Kidney glomerular epithelial cell (primary cell): Measurements from ENCODE around the gene SLC33A1.
"Not testable (repeated sequence)": the region's sequence is repeated elsewhere in the genome, so short reads cannot be mapped to it uniquely, and the experiment has no call there.

ENCODE experiments used
- DNase-seq: peaks from one replicate; lab custom pipeline; 2025; lab: John Stamatoyannopoulos, UW

Gene SLC33A1

DNA sequence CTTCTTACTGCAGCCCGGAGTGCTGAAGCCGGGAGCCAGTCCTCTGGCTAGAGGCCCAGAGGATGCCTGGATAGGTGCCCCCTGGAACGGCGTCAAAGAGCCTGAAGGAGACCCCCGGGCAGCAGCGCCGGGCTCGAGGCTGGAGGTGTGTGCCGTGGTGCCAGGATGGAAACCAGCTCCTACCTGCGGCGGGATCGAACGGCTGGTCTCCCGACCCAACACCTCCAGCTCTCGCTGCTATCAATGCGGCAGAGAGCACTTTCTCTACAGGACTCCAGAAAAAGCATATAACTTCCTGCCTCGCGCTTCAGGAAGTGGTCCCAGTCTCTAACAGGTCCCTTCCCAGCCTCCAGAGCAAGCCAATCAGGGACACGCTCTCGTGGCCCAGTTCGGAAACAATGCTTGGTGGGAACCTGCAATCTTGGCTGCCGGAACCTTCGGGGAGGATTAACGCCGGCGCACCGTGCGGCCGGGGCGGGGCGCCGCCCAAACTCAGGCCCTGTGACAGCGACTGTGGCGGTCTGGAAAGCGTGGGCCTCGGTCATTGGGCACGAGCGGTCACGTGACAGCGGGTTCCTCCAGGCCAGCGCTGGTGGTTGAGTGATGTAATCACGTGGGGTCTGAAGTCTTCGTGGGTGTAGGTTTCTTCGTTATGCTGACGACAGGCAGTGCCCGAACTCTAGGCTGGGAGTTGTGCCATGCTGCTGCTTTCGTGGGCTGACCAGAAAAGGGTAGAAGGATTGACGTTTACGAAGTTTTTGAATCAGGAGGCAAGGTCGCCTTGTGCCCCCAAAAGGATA is at the start of gene SLC33A1:
TSS of gene SLC33A1 (minus strand) at position 287 of the 800 bp plus-strand sequence. CDS start 430 bp downstream, outside the sequence.
- DNase-seq = peak; percentile 98

GRCh38 chr3:155895379-155895900 is 41.2 kb upstream of the SLC33A1 start:
- no peak for DNase-seq

DNA sequence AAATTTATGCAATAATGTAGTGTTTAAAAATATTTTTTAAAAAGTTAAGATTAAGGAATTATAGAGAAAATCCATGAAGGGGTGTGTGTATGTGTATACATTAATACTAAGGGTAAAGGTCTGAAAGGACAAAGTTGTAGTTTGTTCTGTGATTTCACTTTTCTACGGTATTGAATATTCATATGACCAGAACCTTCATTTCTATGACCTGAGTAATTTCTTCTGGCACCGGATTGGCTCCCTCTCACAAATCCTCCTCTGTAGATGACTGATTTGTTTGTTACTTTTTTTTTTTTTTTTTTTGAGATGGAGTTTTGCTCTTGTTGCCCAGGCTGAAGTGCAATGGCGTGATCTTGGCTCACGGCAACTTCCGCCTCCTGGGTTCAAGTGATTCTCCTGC is 37.1 kb upstream of the SLC33A1 start:
- no peak for DNase-seq

- no peak for DNase-seq
These were observed 36.5 kb upstream of the SLC33A1 start for GRCh38 chr3:155890671-155891190.

DNA sequence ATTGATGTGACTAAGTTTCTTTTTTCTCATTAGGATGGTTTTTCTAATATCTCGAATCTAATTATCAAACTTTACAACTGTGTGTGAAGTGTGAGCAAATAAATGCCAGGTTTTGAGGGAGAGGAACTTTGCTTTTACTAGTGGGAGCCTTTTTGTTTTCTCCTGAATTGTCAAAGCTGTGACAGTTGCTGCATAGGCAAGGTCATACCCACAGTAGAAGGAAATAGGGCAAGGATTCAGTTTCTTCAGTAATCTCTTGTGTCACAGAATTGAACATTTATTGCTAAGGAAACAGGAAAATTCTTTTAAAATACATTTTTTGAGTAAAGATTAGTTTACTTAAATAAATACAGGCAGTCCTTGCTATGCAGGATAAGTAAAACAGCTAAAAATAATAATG is 35.7 kb upstream of the SLC33A1 start:
- DNase-seq = no peak

- no peak for DNase-seq
These were observed 35.0 kb upstream of the SLC33A1 start for GRCh38 chr3:155889212-155889611.

GRCh38 chr3:155886915-155887314 is 32.7 kb upstream of the SLC33A1 start:
- DNase-seq = no peak

GRCh38 chr3:155886348-155886747 is 32.1 kb upstream of the SLC33A1 start:
- not testable (repeated sequence) for DNase-seq

- no peak for DNase-seq
These were observed 31.1 kb upstream of the SLC33A1 start for GRCh38 chr3:155885292-155885691.

GRCh38 chr3:155884292-155884691 is 30.1 kb upstream of the SLC33A1 start:
- no peak for DNase-seq

DNA sequence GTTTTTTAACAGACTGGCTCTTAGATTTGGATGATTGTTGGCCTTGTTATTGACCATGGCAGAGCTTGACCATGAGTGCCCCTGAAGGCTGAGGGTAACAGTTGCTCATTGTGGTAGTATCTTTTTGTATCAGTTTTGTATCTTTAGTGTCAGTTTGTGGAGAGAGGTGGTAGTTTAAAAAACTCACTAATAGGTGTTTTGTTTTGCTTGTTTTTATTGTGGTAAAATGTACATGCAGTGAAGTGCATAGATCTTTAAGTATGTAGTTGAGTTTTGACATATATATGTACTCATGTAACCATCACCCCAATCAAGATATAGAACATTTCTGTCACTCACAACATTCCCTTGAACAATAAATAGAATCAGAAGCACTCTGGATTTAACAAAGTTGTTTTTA is 26.1 kb upstream of the SLC33A1 start:
- DNase-seq = no peak

DNA sequence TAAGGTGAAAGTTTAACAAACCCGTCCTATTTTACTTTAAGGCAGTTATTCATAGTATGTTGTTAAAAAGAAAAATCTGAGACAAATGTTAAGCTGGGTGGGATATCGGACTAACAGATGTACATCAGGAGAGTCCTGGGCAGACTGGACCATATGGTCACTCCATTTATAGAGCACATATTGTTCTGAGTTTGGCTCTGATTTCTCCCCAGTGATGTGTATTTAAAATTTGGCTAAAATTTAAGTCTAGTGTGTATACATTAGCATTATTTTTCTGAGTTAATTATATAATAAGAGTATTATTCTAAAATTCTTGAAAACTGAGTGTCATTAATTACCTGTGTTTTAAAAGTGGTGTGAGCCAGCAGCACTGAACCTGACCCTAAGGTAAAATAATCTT is 22.3 kb upstream of the SLC33A1 start:
- no peak for DNase-seq

DNA sequence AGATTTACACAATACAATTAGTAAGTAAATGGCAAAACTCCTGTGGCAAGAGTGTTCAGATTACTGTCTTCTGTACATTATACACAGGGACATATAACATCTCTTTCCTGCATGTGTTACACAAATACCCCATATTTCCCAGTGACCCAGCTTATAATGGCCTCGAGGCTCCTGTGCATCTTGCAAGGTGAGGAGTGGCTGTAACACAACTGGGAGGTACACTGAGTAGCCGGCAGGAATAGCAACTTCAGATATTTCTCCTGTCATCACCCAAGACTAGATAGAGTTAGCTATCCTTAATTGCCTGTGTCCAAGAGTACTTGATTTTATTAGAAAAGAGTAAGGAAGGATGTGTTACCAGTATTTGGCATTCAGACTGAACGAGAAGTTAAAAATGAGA is 21.8 kb upstream of the SLC33A1 start:
- DNase-seq = no peak

DNA sequence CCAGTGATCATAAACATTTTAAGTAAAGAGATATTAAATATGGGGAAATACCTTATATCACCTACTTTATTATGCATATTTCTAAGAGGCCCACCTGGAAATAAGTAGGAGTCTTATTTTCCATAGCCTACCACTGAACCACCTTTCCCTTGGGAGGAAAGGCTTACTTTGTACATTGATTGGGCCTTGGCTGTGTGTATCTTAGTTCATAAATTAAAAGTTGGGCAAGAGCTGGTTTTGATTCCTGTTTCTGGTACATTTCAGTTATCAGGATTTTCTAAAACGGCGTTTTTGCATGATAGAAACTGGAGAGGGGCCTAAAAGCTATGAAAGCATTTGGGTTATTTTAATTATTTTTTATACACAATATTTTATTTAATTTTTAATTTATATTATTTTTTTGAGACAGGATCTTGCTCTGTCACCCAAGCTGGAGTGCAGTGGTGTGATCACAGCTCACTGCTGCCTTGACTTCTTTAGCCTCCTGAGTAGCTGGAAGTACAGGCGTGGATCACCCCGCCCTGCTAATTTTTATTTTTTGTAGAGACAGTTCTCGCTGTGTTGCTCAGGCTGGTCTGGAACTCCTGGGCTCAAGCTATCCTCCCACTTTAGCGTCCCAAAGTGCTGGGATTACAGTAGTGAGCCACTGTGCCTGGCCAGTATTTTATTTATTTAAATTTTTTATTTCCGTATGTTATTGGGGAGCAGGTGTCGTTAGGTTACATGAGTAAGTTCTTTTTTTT is 18.8 kb upstream of the SLC33A1 start:
- DNase-seq = no peak

DNA sequence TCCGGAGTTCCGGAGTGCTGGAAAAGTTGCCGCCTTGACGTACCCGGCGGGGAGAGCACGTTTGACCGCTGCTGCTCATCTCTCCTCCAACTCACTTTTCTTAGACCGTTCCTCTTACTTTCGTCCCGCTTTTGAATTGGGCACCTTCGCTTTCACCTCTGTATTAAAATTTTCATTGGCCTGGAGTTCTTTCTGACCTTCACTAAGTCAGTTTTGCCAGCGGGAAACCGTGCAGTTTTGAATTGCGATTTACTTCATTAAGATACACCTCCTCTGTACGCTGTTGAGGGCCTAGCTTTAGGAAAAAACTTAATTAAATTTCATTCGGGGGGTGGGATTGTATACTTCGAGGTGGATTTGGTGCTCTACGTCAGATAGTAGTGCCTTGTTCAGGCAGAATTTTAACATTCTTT is 17.5 kb upstream of the SLC33A1 start:
- peak; percentile 45 for DNase-seq

DNA sequence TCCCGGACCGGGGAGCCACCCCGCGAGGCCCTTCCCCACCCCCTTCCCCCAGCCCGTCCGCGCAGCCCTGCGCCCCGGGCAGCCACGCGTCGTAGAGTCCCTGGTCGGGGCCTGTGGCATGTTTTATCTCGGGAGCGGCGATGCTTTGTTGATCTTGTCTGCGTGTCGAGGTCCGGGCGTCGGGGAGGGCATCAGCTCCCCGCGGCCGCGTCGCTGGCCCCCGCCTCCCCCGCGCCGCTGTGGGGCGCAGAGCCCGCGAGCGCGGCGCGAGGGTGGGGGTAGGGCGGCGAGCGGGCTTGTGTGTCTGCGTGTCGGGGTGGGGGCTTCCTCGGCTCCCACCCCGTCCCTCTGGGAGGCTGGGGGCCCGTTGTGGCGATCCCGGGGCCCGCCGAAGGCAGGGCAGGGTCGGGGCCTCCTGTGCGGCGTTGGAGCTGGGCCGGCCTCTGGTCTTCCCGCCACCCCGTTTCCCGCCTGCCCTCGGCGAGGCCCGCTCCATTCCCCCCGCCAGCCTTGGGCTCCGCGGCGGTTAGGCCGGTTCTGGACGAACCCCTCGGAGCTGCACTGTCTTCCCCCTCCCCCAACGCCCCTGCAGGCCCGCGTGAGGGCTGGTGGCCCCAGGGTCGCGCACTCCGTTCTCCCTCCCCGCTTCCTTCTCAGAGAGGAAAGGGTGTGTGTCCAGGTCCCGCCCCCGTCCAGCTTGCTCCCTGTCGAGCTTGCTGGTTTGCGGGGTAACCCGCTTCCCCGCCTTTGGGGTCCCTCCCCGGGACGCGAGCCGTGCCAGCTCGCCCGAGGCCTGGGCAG is 16.9 kb upstream of the SLC33A1 start:
- DNase-seq = no peak

DNA sequence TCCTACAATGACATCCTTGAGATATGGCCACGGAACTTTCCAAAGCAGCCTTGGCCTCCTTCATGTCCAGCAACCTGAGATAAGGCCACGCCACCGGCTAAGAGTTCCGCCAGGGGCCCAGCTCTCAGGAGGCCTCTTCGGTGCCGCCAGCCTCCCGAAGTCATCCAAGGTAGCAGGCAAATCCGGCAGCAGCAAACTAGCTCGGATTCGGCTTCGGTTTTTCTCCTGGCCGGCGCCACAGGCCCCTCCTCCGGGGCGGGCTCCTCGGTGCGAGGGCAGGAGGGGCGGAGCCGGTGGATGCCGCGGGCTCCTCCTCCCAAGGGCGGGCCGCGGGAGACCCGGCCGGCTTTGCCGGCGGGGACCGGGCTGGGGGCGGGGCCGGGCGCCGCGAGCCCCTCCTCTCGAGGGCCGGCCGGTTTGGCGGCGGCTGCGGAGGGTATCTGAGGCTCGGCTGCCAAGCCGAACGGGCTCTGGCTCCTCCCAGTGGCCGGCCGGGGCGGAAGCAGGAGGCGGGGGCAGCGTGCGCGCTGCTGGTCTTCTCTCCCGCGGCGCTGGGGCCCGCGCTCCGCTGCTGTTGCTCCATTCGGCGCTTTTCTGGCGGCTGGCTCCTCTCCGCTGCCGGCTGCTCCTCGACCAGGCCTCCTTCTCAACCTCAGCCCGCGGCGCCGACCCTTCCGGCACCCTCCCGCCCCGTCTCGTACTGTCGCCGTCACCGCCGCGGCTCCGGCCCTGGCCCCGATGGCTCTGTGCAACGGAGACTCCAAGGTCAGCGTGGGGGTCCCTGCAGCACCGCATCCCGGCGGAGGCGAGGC is 16.1 kb upstream of the SLC33A1 start, which contains the start of gene GMPS:
TSS of gene GMPS (plus strand) at position 518 of the 812 bp plus-strand sequence. CDS start at position 739, 221 bp downstream.
- peak; percentile 93 for DNase-seq

DNA sequence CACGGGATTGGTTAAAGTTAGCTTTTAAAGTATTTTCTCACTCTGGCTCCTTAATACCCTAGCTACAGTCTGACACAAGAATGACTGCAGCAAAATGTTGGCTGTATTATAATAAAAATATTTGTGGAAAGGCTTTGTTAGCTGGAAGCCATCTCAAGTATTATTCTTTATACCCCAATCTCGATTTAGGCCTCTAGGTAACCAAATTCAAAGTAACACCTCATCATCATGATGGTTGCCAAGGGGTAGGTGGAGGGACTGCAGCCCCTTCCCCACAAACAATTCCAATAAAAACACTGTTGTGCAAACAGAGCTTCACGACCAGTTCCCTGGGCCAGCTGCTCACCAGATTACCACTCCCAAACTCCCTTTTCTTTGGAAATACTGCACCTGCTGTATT is 15.5 kb upstream of the SLC33A1 start:
- DNase-seq = no peak

- DNase-seq = no peak
These were observed 9.0 kb upstream of the SLC33A1 start for GRCh38 chr3:155863072-155863784.

- DNase-seq = peak; percentile 28
These were observed 8.2 kb upstream of the SLC33A1 start for GRCh38 chr3:155862290-155862982.
